LoVo (cell line): Measurements from ENCODE around the gene UBXN1.
"Not testable (repeated sequence)": the region's sequence is repeated elsewhere in the genome, so short reads cannot be mapped to it uniquely, and the experiment has no call there.

Experiments used
- DNase-seq: peaks from one replicate; pipeline ENCODE4 v3.0.0-alpha.2; 2016; ENCODE audit warnings: low spot score

Gene UBXN1

DNA sequence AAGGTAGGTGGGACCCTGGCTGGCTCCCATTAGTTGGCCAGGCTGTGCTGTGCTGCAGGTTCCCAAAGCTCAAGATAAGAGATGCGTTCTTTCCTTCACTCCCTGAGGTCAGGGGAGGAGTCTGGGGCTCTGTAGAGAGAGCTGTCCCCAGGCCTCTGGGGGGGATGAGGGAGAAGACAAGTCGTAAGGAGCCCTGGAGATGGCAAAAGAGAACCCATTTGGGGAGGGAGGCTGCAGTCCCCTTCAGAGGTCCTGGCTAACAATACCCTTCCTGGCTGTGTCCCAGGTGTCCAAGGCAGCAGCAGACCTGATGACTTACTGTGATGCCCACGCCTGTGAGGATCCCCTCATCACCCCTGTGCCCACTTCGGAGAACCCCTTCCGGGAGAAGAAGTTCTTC, 29.5 kb upstream of the UBXN1 start:
- no peak for DNase-seq

DNA sequence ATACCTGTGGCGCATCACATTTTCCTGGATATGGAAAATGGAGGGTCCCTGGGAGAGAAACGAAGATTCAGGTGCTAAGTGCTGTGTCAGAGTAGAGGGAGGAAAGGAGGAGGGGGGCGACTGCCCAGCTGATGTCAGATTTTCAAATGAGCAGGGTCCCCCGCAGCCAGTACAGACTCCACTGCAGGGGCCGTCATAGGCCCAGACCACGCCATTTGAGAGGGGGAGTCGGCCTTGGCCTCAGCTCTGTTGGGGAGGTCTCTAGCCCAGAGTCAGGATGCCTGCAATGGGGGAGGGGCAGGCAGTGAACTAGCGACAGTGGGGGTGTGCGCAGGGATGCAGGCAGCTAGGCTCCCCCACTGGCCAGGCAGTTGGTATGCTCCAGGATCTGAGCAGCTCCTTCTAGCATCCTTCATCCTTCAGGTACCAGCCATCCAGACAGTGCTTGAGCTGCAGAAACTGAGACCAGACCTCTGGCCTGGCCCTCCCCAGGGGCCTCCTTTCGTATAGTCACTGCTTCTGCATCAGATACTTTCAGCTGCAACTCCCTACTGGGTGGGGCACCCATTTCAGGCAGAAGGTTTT, 28.5 kb upstream of the UBXN1 start, which contains the start of the genes BSCL2 and GNG3:
Gene BSCL2, minus strand, starts transcription at position 148 of the 585 bp plus-strand sequence. CDS start 229 bp downstream, outside the sequence.
Gene GNG3, plus strand, starts transcription at position 400 of the 585 bp plus-strand sequence. CDS start 620 bp downstream, outside the sequence.
- no peak for DNase-seq

DNA sequence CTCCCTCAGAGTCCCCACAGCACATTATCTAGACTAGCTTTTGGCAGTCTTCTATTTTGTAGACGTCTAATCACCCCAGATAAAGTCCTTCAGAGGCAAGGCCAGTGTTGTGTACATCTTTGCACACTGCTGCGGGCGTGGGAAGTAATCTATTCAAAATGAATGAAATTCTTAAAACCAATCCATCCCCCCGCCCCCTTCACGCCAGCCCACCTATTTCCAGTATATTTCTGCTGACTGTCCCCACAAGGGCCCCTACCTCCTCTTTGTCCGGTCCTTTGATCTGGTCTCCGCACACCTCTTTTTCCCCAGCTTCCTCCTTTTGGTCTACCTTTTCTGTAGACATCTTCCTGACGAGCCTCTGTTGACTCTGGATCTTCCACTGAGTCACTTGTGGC, 28.0 kb upstream of the UBXN1 start:
- DNase-seq, result no peak

- DNase-seq, result peak; percentile 94
These were observed 27.3 kb upstream of the UBXN1 start for GRCh38 chr11:62705880-62706849.

- DNase-seq, result no peak
These were observed 26.5 kb upstream of the UBXN1 start for GRCh38 chr11:62705413-62705812.

- not testable (repeated sequence) for DNase-seq
These were observed 25.0 kb upstream of the UBXN1 start for GRCh38 chr11:62703921-62704320.

- DNase-seq, result no peak
These were observed 23.4 kb upstream of the UBXN1 start for GRCh38 chr11:62702246-62702645.

GRCh38 chr11:62694455-62695167, 15.7 kb upstream of the UBXN1 start:
- peak; percentile 55 for DNase-seq

DNA sequence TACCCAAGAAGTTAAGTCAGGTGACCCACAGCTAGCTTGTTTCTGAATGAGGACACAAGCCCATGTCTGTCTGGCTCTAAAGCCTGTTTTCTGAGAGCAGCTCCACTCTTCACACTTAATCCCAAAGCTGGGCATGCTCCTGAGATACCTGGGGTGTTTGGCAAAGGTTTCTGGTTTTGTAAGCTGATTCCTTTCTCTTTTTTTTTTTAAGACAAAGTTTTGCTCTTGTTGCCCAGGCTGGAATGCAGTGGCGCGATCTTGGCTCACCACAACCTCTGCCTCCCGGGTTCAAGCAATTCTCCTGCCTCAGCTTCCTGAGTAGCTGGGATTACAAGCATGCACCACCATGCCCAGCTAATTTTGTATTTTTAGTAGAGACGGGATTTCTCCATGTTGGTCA, 14.8 kb upstream of the UBXN1 start:
- DNase-seq, result not testable (repeated sequence)

DNA sequence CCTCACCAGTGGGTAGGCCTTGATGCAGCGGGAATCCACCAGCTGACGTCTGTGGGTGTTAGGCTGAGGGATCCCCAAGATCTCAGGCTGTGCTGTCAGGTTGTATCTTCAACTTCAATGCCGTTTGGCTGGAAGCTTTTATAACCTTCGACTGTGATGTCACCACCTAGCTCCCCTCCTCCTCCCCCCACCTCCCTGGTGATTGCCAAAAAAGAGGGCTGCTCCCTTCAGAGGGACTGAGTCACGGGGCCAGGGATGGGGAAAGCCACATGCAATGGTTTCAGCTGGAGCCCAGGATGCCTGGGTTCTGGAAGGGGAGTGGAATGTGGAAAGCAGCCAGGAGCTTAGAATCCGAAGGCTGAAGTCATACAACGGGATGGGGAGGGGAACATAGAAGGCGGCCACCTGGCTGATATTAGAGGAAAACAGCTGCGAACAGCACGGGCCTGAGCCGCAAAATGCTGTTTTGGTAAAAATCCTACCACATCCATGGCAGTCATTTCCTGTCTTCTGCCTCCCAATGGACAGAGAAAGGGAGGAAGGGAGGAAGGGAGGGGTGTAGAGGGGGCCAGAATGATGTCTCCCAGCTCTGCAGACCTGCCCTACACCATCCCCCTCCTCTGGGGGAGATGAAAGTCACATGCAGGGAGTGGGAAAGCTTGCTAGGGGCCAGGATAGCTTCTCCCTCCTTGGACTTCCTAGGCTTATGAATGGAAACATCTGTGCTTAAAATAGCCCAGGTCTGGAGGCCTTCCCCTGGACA, 10.7 kb upstream of the UBXN1 start, which contains the start of gene LRRN4CL:
Gene LRRN4CL, minus strand, starts transcription at position 110 of the 763 bp plus-strand sequence. CDS start 1,022 bp downstream, outside the sequence.
- no peak for DNase-seq

- no peak for DNase-seq
These were observed 9.6 kb upstream of the UBXN1 start for GRCh38 chr11:62688491-62688890.

DNA sequence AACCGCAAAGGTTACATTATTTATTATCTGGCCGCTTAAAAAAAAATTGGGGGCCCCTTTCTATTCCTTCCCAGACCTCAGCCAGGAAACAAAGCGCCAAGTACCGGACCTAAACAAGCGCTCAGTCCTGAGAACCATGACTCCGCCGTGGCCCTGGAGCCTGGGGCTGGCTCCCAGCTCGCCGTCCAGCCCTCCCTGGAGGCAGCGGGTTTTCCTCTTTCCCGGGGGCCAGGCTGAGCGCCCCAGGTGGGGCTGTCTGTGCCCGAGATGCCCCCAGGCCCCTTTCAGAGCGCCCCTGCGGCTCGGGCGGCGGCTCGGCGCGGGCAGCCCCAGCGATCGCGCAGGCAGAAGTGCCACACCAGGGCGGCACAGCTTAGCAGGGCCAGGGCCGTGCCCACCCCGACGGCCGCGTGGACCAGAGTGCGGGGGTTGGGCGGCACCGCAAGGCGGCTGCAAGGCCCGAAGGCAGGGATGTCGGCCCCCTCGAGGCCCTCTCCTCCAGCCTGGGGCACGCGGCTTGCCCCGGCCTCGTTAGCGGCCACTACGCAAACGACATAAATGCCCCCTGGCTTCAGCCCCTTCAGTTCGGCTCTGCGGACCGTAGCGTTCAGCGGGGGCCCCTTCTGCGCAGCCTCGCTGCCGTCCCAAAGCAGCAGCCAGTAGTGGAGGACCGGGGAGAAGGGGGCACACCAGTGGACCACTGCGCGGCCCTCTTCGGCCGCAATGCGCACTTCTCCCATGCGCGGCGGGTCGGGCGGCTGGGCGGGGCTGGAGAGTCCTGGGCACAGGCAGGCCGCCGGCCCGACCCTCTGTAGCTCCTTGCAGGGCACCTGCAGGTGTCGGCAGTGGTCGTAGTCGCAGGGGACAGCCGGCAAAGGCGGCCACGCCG, 8.9 kb upstream of the UBXN1 start:
- DNase-seq, result no peak

- no peak for DNase-seq
These were observed 3.6 kb upstream of the UBXN1 start for GRCh38 chr11:62682518-62682917.

- peak; percentile 64 for DNase-seq
These were observed 2.0 kb upstream of the UBXN1 start for GRCh38 chr11:62680825-62681240.

DNA sequence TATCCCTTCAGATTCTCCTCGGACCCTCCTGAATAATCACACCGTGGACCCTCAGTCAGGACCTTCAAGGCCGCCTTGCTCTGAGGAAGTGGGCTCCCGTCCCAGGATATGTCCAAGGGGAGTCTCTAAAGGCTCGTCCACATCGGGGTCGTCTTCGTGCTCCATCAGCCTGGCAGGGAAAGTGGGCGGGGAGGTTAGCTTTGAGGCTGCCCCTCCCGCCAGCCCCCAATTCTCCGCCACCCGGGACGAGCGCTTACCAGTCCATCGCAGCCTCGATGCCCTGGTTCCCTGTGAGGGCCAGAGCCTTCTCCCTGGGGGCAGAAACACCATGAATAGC, 472 bp downstream of the UBXN1 start:
- no peak for DNase-seq

GRCh38 chr11:62677714-62678113, 1.2 kb downstream of the UBXN1 start:
- DNase-seq, result no peak

DNA sequence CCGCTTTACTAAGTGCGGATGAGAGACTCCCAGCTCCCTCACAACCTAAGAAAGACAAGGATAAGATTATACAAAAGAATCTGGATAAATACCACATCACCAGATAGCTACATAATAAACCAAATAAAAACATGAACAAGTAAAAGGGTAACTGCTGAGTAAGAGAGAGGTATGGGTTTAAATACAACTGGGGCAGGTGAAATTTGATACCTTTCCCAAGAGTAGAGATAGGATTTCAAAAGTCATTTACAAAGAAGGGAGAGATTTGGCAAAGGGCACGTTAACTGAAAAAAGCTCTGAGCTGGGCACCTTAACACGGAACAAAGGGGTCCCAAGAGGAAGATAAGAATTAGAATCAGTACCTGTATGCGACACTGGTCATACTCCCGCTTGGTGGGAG, 1.7 kb downstream of the UBXN1 start:
- no peak for DNase-seq

DNA sequence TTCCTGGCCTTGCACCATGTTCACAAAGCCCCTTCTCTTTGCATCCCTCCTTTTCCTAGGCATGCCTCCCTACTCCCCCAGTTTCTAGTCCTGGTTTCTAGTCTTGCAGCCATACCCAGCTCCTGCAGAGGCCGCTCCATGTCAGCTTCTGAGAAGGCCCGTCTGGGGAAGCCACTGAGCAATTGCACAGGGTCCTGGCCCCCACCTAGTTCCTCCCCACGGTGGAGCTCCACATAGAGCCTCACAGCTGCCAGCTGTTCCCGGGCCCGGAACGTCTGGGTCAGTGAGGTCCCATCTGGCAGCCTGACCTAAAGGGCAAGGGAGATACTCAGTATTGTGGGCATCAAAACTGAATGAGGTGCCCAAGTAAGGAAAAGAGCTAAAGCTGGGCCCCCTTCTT, 2.2 kb downstream of the UBXN1 start:
- no peak for DNase-seq

DNA sequence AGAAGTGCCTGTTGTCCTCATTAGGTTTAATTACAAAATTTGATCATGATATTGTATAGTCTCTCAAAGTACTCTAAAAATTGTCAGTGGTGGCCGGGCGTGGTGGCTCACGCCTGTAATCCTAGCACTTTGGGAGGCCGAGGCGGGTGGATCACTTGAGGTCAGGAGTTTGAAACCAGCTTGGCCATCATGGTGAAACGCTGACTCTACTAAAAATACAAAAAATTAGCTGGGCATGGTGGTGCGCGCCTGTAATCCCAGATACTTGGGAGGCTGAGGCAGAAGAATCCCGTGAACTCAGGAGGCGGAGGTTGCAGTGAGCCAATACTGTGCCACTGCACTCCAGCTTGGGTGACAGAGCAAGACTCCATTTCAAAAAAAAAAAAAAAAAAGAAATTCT, 3.5 kb downstream of the UBXN1 start:
- DNase-seq, result not testable (repeated sequence)

GRCh38 chr11:62673196-62673525, 5.7 kb downstream of the UBXN1 start:
- no peak for DNase-seq
